SU-DHL-6 (cell line): ENCODE measurements around the gene LPIN1.

ENCODE experiments used
- CTCF ChIP-seq: fragments of 200-600 bp; sonication (generic); IDR thresholded peaks from one replicate; pipeline ENCODE4 v1.5.1; 2017; ENCODE audit warnings: antibody characterized with exemption, mild to moderate bottlenecking, low read length, moderate library complexity; ENCODE audit not compliant: insufficient read depth, poor library complexity, severe bottlenecking
- EZH2phosphoT487 ChIP-seq: fragments of 200-600 bp; sonication (generic), shearing (Covaris generic); conservative IDR thresholded peaks from 2 replicates; pipeline ENCODE4 v1.6.1; 2018; ENCODE audit warnings: mild to moderate bottlenecking, antibody characterized with exemption, low read length, moderate library complexity, mixed read lengths

GRCh38 chr2:11863513-11864328 lies 117.3 kb downstream of the LPIN1 start:
- TF ChIP-seq CTCF (peak; percentile 90), EZH2phosphoT487 (no peak)
